Activated T-cell treated with anti-CD3 and anti-CD28 coated beads, Interleukin-2, amount 50 U/mL, for 24 hours (primary cell): ENCODE results near the gene FBRSL1.

Experiments
- DNase-seq: peaks from one replicate; pipeline ENCODE4 v3.0.0-alpha.2; 2020
- H3K27ac Mint-ChIP-seq: 2 replicates; pipeline ENCODE4 v1.8.0; 2020; ENCODE audit warnings: mild to moderate bottlenecking, mixed read lengths
- H3K27me3 Mint-ChIP-seq: 2 replicates; pipeline ENCODE4 v1.8.0; 2020; ENCODE audit warnings: mixed read lengths
- H3K36me3 Mint-ChIP-seq: 2 replicates; pipeline ENCODE4 v1.8.0; 2020; ENCODE audit warnings: low read depth, mixed read lengths
- H3K4me1 Mint-ChIP-seq: 2 replicates; pipeline ENCODE4 v1.8.0; 2020; ENCODE audit warnings: low read depth, mixed read lengths
- H3K4me3 Mint-ChIP-seq: 2 replicates; pipeline ENCODE4 v1.8.0; 2020; ENCODE audit warnings: mild to moderate bottlenecking, moderate library complexity, mixed read lengths
- H3K9me3 Mint-ChIP-seq: 2 replicates; pipeline ENCODE4 v1.8.0; 2020; ENCODE audit warnings: mixed read lengths

Gene FBRSL1

GRCh38 chr12:132551641-132552031 lies 61.7 kb downstream of the FBRSL1 start:
- H3K27ac Mint-ChIP-seq = no peak overlapping the region
- H3K9me3 Mint-ChIP-seq = no peaks in the 10 kb centered on the region
- H3K27me3 Mint-ChIP-seq = no peaks in the 10 kb centered on the region
- H3K36me3 Mint-ChIP-seq = peaks cover 19% of the 10 kb centered on the region
- no peak overlapping the region for H3K4me3 Mint-ChIP-seq
- H3K4me1 Mint-ChIP-seq = no peaks in the 10 kb centered on the region
- DNase-seq = no peak

- peaks cover 12% of the 10 kb centered on the region for H3K4me1 Mint-ChIP-seq
- H3K27me3 Mint-ChIP-seq = peaks cover 16% of the 10 kb centered on the region
- no peak overlapping the region for H3K27ac Mint-ChIP-seq
- no peak overlapping the region for H3K4me3 Mint-ChIP-seq
- no peaks in the 10 kb centered on the region for H3K9me3 Mint-ChIP-seq
- peaks cover 17% of the 10 kb centered on the region for H3K36me3 Mint-ChIP-seq
- DNase-seq = peak; percentile 49
Measured at GRCh38 chr12:132554845-132555630, 65.1 kb downstream of the FBRSL1 start.

DNA sequence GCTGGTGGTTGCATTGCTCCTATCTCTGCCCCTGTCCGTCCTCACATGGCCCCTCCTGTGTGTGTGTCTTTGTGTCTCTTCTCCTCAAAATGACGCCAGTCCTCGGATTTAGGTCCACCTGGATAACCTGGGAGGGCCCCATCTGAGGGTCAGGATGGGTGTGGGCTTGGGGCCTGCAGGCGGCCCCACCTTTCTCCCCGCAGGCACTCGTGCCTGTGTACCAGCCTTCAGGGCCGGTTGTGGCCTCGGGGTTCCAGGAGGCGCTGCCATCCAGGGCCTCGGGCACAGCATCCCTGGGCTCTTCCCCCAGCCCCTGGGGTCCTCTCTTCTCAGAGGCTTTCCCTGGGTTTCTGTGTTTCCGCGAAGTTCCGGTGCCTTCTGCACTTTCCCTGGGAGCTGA lies 65.7 kb downstream of the FBRSL1 start:
- Mint-ChIP-seq H3K27ac (no peak overlapping the region), H3K9me3 (no peaks in the 10 kb centered on the region), H3K4me3 (no peak overlapping the region), H3K36me3 (peaks cover 15% of the 10 kb centered on the region), H3K4me1 (peaks cover 13% of the 10 kb centered on the region), H3K27me3 (peaks cover 16% of the 10 kb centered on the region)
- DNase-seq = no peak

GRCh38 chr12:132556216-132556615 lies 66.3 kb downstream of the FBRSL1 start:
- H3K36me3 Mint-ChIP-seq = peaks cover 13% of the 10 kb centered on the region
- no peak overlapping the region for H3K27ac Mint-ChIP-seq
- H3K9me3 Mint-ChIP-seq = no peaks in the 10 kb centered on the region
- no peak for DNase-seq
- peaks cover 16% of the 10 kb centered on the region for H3K27me3 Mint-ChIP-seq
- peaks cover 14% of the 10 kb centered on the region for H3K4me1 Mint-ChIP-seq
- H3K4me3 Mint-ChIP-seq = no peak overlapping the region

GRCh38 chr12:132556801-132557200 lies 66.8 kb downstream of the FBRSL1 start:
- H3K9me3 Mint-ChIP-seq = no peaks in the 10 kb centered on the region
- no peak overlapping the region for H3K4me3 Mint-ChIP-seq
- H3K27me3 Mint-ChIP-seq = peaks cover 16% of the 10 kb centered on the region
- no peak overlapping the region for H3K27ac Mint-ChIP-seq
- DNase-seq = no peak
- peaks cover 13% of the 10 kb centered on the region for H3K36me3 Mint-ChIP-seq
- H3K4me1 Mint-ChIP-seq = peaks cover 14% of the 10 kb centered on the region

GRCh38 chr12:132557291-132558015 lies 67.5 kb downstream of the FBRSL1 start:
- H3K4me1 Mint-ChIP-seq = peaks cover 15% of the 10 kb centered on the region
- no peak overlapping the region for H3K27ac Mint-ChIP-seq
- H3K9me3 Mint-ChIP-seq = no peaks in the 10 kb centered on the region
- DNase-seq = no peak
- H3K27me3 Mint-ChIP-seq = peaks cover 16% of the 10 kb centered on the region
- no peak overlapping the region for H3K4me3 Mint-ChIP-seq
- H3K36me3 Mint-ChIP-seq = peaks cover 9% of the 10 kb centered on the region

DNA sequence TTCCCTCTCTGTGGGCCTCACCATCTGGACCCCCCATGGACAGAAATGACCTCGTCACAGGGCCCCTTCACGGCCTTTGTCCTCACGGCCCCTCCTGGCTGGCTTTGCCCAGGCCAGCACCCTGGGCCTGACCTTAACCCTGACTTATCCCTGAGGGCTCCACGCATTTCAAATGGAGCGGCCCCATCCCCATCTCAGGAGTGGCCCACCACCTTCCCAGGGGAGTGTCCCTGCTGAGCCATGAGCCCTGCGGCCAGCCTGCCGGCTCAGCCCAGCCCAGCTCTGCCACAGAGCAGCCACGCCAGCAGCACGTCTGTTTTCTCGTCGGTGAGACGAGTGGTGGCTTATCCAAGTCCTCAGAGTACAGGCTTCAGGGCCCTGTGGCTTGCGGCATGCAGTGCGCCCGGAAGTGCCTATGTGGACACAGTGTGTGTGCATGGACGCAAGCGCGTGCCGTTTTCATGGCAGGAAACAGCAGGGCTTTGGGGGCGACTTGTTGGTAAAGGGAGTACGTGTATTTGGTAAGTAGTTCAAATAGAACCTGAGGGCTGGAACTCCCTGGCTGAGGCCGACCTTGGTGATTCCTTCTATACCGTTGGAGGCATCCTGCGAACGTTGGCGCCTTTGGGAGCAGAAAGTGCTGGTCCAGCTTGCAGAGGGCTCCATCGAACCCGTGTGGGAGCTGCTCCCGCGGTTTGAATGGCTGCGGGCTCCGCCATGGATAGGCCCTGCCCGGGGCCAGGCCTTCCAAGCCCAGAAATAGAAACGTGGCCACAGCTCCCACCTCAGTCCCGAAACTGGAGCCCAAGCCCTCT lies 68.3 kb downstream of the FBRSL1 start:
- Mint-ChIP-seq H3K27ac (no peak overlapping the region), H3K36me3 (peaks cover 8% of the 10 kb centered on the region), H3K27me3 (peaks cover 16% of the 10 kb centered on the region), H3K9me3 (no peaks in the 10 kb centered on the region), H3K4me3 (no peak overlapping the region), H3K4me1 (peaks cover 15% of the 10 kb centered on the region)
- DNase-seq = peak; percentile 46

- peak; percentile 46 for DNase-seq
- Mint-ChIP-seq H3K36me3 (peaks cover 10% of the 10 kb centered on the region), H3K9me3 (no peaks in the 10 kb centered on the region), H3K4me1 (peaks cover 17% of the 10 kb centered on the region), H3K4me3 (peak overlapping the region; percentile 74), H3K27ac (no peak overlapping the region), H3K27me3 (peaks cover 16% of the 10 kb centered on the region)
Measured at GRCh38 chr12:132558861-132559623, 69.1 kb downstream of the FBRSL1 start.

- DNase-seq = no peak
- Mint-ChIP-seq H3K27me3 (peaks cover 16% of the 10 kb centered on the region), H3K9me3 (no peaks in the 10 kb centered on the region), H3K27ac (no peak overlapping the region), H3K4me3 (peak overlapping the region; percentile 74), H3K36me3 (peaks cover 9% of the 10 kb centered on the region), H3K4me1 (peaks cover 17% of the 10 kb centered on the region)
Measured at GRCh38 chr12:132559652-132560363, 69.9 kb downstream of the FBRSL1 start.

GRCh38 chr12:132560364-132560613 lies 70.3 kb downstream of the FBRSL1 start:
- peaks cover 13% of the 10 kb centered on the region for H3K36me3 Mint-ChIP-seq
- peaks cover 16% of the 10 kb centered on the region for H3K27me3 Mint-ChIP-seq
- no peaks in the 10 kb centered on the region for H3K9me3 Mint-ChIP-seq
- peaks cover 17% of the 10 kb centered on the region for H3K4me1 Mint-ChIP-seq
- H3K27ac Mint-ChIP-seq = no peak overlapping the region
- H3K4me3 Mint-ChIP-seq = peak overlapping the region; percentile 83
- DNase-seq = peak; percentile 71

DNA sequence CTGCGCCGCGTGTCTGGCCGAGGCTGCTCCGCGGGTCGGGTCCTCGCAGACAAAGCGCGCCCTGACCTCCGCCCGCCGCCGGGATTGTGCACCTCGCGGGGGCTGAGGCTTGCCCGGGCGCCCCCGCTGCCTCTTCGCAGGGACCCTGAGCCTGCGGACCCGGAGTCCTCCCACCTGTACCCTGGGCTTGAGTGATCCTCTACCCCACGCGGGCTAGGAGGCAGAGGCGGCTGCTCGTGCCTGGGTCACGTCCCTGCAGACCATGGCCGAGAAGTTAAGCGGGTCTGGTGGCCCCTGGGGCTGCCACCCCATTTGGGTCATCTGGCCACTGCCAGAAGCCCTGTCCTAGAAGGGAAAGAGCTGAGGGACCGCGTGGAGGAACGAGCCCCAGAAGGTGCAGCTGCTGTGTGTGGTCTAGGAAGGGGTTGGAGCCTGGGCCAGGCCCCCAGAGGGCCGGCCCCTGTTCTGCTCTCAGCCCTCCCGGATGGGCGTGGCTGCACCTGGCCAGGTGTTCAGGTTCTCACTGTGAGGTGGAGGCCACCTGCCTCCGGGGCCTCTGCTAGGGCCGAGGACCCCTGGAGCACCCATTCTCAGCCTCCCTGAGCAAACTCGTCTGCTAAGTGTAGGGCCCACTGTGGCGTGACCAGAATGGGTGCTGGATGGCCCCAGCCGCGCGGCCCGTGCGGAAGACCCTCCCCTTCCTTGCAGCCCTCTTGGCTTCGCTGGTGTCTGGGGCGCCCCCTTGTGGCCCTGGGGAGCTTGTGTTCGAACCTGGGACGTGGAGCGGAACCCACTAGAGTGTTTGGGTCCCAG lies 70.9 kb downstream of the FBRSL1 start:
- peaks cover 17% of the 10 kb centered on the region for H3K36me3 Mint-ChIP-seq
- H3K27me3 Mint-ChIP-seq = peaks cover 16% of the 10 kb centered on the region
- H3K4me3 Mint-ChIP-seq = peak overlapping the region; percentile 83
- H3K9me3 Mint-ChIP-seq = no peaks in the 10 kb centered on the region
- peaks cover 17% of the 10 kb centered on the region for H3K4me1 Mint-ChIP-seq
- H3K27ac Mint-ChIP-seq = peak overlapping the region; percentile 26
- peak; percentile 86 for DNase-seq
